Measurements from ENCODE around the gene AQP5. TPM values are rescaled to one million over a fixed set of nuclear protein-coding genes. Genes with fewer than 3 reads are reported as not detected.

AQP5 gene
- total RNA-seq, 2 experiments from 2014 or later: not detected

Other genes with a start within 250 kb of the AQP5 start
- 116 and 120 TPM in 2 replicates for gene TMBIM6, start 220.3 kb upstream of the AQP5 start, total RNA-seq (2014; rRNA removed; shearing (Covaris generic))
- gene TMBIM6, start 220.3 kb upstream of the AQP5 start, total RNA-seq (2022): 170 and 172 TPM in 2 replicates
- gene NCKAP5L, start 133.5 kb upstream of the AQP5 start, total RNA-seq (2014; rRNA removed; shearing (Covaris generic)): 4.6 TPM in 2 replicates
- 9.5 and 12.2 TPM in 2 replicates for gene NCKAP5L, start 133.5 kb upstream of the AQP5 start, total RNA-seq (2022)
- gene BCDIN3D, start 118.8 kb upstream of the AQP5 start, total RNA-seq (2014; rRNA removed; shearing (Covaris generic)): 7.5 and 8.4 TPM in 2 replicates
- gene BCDIN3D, start 118.8 kb upstream of the AQP5 start, total RNA-seq (2022): 9.7 and 10.1 TPM in 2 replicates
- gene FAIM2, start 58.0 kb upstream of the AQP5 start, total RNA-seq (2014; rRNA removed; shearing (Covaris generic)): not detected in 2 replicates
- gene FAIM2, start 58.0 kb upstream of the AQP5 start, total RNA-seq (2022): 0.10 and 0.35 TPM in 2 replicates
- gene AQP2, start 11.1 kb upstream of the AQP5 start, total RNA-seq (2014; rRNA removed; shearing (Covaris generic)): not detected in 2 replicates
- gene AQP2, start 11.1 kb upstream of the AQP5 start, total RNA-seq (2022): not detected in 2 replicates
- gene AQP6, start 11.1 kb downstream of the AQP5 start, total RNA-seq (2014; rRNA removed; shearing (Covaris generic)): not detected in 2 replicates
- gene AQP6, start 11.1 kb downstream of the AQP5 start, total RNA-seq (2022): not detected in 2 replicates
- gene RACGAP1, start 63.6 kb downstream of the AQP5 start, total RNA-seq (2014; rRNA removed; shearing (Covaris generic)): 69.6 and 75.3 TPM in 2 replicates
- gene RACGAP1, start 63.6 kb downstream of the AQP5 start, total RNA-seq (2022): 93.6 and 104 TPM in 2 replicates
- 0.05 TPM in 1 of 2 replicates, not detected in the other for gene ASIC1, start 95.7 kb downstream of the AQP5 start, total RNA-seq (2014; rRNA removed; shearing (Covaris generic))
- 0.57 and 0.59 TPM in 2 replicates for gene ASIC1, start 95.7 kb downstream of the AQP5 start, total RNA-seq (2022)
- 117 and 134 TPM in 2 replicates for gene SMARCD1, start 123.5 kb downstream of the AQP5 start, total RNA-seq (2014; rRNA removed; shearing (Covaris generic))
- 92.8 and 109 TPM in 2 replicates for gene SMARCD1, start 123.5 kb downstream of the AQP5 start, total RNA-seq (2022)
- gene GPD1, start 142.1 kb downstream of the AQP5 start, total RNA-seq (2014; rRNA removed; shearing (Covaris generic)): 0.31 and 0.47 TPM in 2 replicates
- gene GPD1, start 142.1 kb downstream of the AQP5 start, total RNA-seq (2022): 0.31 and 1.2 TPM in 2 replicates
- gene COX14, start 150.4 kb downstream of the AQP5 start, total RNA-seq (2014; rRNA removed; shearing (Covaris generic)): 51.4 and 57.4 TPM in 2 replicates
- 48.2 and 54.3 TPM in 2 replicates for gene COX14, start 150.4 kb downstream of the AQP5 start, total RNA-seq (2022)
- 27.6 and 28.6 TPM in 2 replicates for gene CERS5, start 205.5 kb downstream of the AQP5 start, total RNA-seq (2014; rRNA removed; shearing (Covaris generic))
- gene CERS5, start 205.5 kb downstream of the AQP5 start, total RNA-seq (2022): 36.9 and 42.3 TPM in 2 replicates